Measurements from ENCODE around the gene SSR3. TPM values are rescaled to one million over a fixed set of nuclear protein-coding genes. Genes with fewer than 3 reads are reported as not detected.

SSR3 gene
- total and polyA plus RNA-seq, 2 donors (not counting 3 experiments of a cell fraction or from before 2014, with no cell fraction given), result 155 to 355 TPM

GRCh38 chr3:156602424-156602823, 47.5 kb upstream of the SSR3 start:
- Histone ChIP-seq H3K36me3 (ENCODE audit: control insufficient read depth in 2 of 2, extremely low read depth in 1 of 2, insufficient read depth in 2 of 2, low read length in 2 of 2) (no peaks in the 10 kb centered on the region), H2AFZ (ENCODE audit: low read depth, low read length) (no peak overlapping the region), H3K4me1 (ENCODE audit: control insufficient read depth, extremely low read depth, insufficient read depth, low read length) (no peaks in the 10 kb centered on the region), H3K79me2 (ENCODE audit: control insufficient read depth, insufficient read depth, low read length) (no peaks in the 10 kb centered on the region), H3K9ac (replicated peaks; ENCODE audit: extremely low read depth, insufficient read depth, low read length) (no peak overlapping the region), H3K9me1 (replicated peaks; ENCODE audit: control insufficient read depth, extremely low read depth, insufficient read depth, low read length) (no peaks in the 10 kb centered on the region), H3K27ac (ENCODE audit: insufficient read depth, low read depth, low read length) (no peak overlapping the region), H3K4me3 (replicated peaks in 1 of 3; ENCODE audit: insufficient read depth in 1 of 3, low read depth in 1 of 3, low read length in 3 of 3) (no peak overlapping the region), H3K4me2 (ENCODE audit: insufficient read depth, low read length) (no peak overlapping the region), H3K9me3 (replicated peaks; ENCODE audit: control insufficient read depth, insufficient read depth, low read length) (no peaks in the 10 kb centered on the region), H4K20me1 (replicated peaks; ENCODE audit: control insufficient read depth, extremely low read depth, insufficient read depth, low read length) (no peaks in the 10 kb centered on the region), H3K27me3 (ENCODE audit: control insufficient read depth in 2 of 2, insufficient read depth in 2 of 2, low read length in 2 of 2) (no peaks in the 10 kb centered on the region)
- CTCF ChIA-PET, result interaction anchor here (0.6 kb wide), 1 partner anchor 216 kb away, joined by 3 read pairs; no protein-coding TSS in a partner anchor
- TF ChIP-seq CTCF (IDR thresholded peaks at IDR 0.05; ENCODE audit: extremely low read depth in 1 of 2, insufficient read depth in 1 of 2, low read depth in 1 of 2, low read length in 2 of 2) (no peak), POLR2AphosphoS5 (IDR thresholded peaks at IDR 0.05; ENCODE audit: insufficient read depth, low read depth, low read length) (no peak), FOS (IDR thresholded peaks at IDR 0.05; ENCODE audit: borderline replicate concordance, insufficient read depth, low read length) (no peak), JUN (IDR thresholded peaks at IDR 0.05; ENCODE audit: borderline replicate concordance, insufficient read depth, insufficient read length, low read depth) (no peak), EZH2 (IDR thresholded peaks at IDR 0.05; ENCODE audit: borderline replicate concordance, low read depth, low read length, severe bottlenecking) (no peak), MYC (IDR thresholded peaks at IDR 0.05; ENCODE audit: low read depth, low read length) (no peak), MAX (IDR thresholded peaks at IDR 0.05; ENCODE audit: insufficient read depth, insufficient read length) (no peak), POLR2A (IDR thresholded peaks at IDR 0.05; ENCODE audit: low read depth, low read length) (no peak), GATA2 (IDR thresholded peaks at IDR 0.05; ENCODE audit: insufficient read depth, insufficient read length, low read depth, low read length) (no peak)
- POLR2A ChIA-PET, result no interaction called here
- dilution Hi-C loops (cut with MboI; ENCODE audit: extremely low pct_ligation_motif_present, low sequenced_read_pairs), result no loop called here
- intact Hi-C loops (cut with micrococcal nuclease), result no loop called here
- DNase-seq (ENCODE audit: low read depth, low spot score), result no peak
- BruUV-seq (replicated peaks), result no TSS peak
- FAIRE-seq, result no peak
